ENCODE data around the gene GEMIN4.

DNA sequence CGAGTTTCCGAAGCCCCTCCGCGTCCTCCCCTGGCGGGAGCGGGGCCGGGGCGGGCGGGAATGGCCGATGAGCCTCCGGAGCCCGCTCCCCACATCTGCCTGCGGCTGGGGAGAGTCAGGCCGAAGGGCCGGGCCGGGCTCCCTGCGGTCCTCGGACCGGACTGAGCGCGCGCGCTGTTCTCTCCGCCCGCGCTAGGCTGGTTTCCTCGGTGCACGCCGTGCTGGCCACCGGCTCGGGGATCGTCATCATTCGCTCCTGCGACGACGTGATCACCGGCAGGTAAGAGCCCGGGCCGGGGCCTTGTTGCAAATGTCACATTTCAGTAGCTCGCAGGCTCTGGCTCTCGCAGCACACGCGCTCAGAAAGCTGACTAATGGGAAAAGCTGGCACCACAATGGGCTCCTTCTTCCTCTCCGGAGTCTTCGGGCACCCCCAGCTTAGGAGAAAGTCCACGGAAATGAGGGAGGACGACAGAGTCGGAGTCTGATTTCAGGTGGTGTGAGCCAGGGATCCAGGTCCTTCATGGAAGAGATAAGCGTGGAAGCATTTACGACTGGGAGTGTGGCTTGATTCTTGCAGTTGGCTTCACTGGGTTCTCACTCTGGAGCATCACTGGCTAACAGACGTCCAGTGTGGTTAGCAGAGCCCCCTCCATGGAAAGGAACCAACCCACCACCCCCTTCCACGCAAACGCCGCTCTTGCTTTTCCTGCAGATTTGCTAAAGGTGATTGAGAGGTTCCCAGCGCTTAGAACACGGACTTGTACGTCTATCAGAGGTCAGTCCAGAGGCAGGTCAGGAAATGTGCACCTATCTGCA is 19.0 kb downstream of the GEMIN4 start:
- TF ChIP-seq POLR2AphosphoS5 (IDR thresholded peaks at IDR 0.05; ENCODE audit: low read depth): 0 out of 2 replicates have a peak, but pooled peaks have one; percentile 16
- no peak for TF ChIP-seq CTCF (conservative IDR thresholded peaks at IDR 0.05; ENCODE audit: low read depth in 2 of 2)
- no peak for TF ChIP-seq EZH2 (IDR thresholded peaks at IDR 0.05; ENCODE audit: low read depth, unreplicated experiment)
- TF ChIP-seq, protein P1, sequence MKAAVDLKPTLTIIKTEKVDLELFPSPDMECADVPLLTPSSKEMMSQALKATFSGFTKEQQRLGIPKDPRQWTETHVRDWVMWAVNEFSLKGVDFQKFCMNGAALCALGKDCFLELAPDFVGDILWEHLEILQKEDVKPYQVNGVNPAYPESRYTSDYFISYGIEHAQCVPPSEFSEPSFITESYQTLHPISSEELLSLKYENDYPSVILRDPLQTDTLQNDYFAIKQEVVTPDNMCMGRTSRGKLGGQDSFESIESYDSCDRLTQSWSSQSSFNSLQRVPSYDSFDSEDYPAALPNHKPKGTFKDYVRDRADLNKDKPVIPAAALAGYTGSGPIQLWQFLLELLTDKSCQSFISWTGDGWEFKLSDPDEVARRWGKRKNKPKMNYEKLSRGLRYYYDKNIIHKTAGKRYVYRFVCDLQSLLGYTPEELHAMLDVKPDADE (IDR thresholded peaks at IDR 0.05): no peak
- no peak for TF ChIP-seq EZH2phosphoT487 (IDR thresholded peaks at IDR 0.05; ENCODE audit: unreplicated experiment)
- TF ChIP-seq, protein P2, sequence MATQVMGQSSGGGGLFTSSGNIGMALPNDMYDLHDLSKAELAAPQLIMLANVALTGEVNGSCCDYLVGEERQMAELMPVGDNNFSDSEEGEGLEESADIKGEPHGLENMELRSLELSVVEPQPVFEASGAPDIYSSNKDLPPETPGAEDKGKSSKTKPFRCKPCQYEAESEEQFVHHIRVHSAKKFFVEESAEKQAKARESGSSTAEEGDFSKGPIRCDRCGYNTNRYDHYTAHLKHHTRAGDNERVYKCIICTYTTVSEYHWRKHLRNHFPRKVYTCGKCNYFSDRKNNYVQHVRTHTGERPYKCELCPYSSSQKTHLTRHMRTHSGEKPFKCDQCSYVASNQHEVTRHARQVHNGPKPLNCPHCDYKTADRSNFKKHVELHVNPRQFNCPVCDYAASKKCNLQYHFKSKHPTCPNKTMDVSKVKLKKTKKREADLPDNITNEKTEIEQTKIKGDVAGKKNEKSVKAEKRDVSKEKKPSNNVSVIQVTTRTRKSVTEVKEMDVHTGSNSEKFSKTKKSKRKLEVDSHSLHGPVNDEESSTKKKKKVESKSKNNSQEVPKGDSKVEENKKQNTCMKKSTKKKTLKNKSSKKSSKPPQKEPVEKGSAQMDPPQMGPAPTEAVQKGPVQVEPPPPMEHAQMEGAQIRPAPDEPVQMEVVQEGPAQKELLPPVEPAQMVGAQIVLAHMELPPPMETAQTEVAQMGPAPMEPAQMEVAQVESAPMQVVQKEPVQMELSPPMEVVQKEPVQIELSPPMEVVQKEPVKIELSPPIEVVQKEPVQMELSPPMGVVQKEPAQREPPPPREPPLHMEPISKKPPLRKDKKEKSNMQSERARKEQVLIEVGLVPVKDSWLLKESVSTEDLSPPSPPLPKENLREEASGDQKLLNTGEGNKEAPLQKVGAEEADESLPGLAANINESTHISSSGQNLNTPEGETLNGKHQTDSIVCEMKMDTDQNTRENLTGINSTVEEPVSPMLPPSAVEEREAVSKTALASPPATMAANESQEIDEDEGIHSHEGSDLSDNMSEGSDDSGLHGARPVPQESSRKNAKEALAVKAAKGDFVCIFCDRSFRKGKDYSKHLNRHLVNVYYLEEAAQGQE (IDR thresholded peaks at IDR 0.05; ENCODE audit: unreplicated experiment): no peak
- TF ChIP-seq JUNB (IDR thresholded peaks at IDR 0.05; ENCODE audit: unreplicated experiment): no peak
- TF ChIP-seq CREB1 (CRISPR knock-in tag; IDR thresholded peaks at IDR 0.05; ENCODE audit: low read depth): no peak
- TF ChIP-seq NANOG (IDR thresholded peaks at IDR 0.05; ENCODE audit: borderline replicate concordance): no peak
- no peak for TF ChIP-seq ZNF331 (CRISPR knock-in tag; IDR thresholded peaks at IDR 0.05; ENCODE audit: low read depth)
- TF ChIP-seq STAT1 (IDR thresholded peaks at IDR 0.05; ENCODE audit: unreplicated experiment): no peak
- TF ChIP-seq ZNF462 (CRISPR knock-in tag; IDR thresholded peaks at IDR 0.05): no peak
- TF ChIP-seq ZNF114 (CRISPR knock-in tag; IDR thresholded peaks at IDR 0.05): no peak
